NK-92 (cell line): ENCODE data around the gene DOCK8.
"Not testable (repeated sequence)": the region's sequence is repeated elsewhere in the genome, so short reads cannot be mapped to it uniquely, and the experiment has no call there.

Experiments
- DNase-seq: peaks from one replicate; lab custom pipeline; 2025; ENCODE audit not compliant: unreplicated experiment; lab: John Stamatoyannopoulos, UW

Gene DOCK8

DNA sequence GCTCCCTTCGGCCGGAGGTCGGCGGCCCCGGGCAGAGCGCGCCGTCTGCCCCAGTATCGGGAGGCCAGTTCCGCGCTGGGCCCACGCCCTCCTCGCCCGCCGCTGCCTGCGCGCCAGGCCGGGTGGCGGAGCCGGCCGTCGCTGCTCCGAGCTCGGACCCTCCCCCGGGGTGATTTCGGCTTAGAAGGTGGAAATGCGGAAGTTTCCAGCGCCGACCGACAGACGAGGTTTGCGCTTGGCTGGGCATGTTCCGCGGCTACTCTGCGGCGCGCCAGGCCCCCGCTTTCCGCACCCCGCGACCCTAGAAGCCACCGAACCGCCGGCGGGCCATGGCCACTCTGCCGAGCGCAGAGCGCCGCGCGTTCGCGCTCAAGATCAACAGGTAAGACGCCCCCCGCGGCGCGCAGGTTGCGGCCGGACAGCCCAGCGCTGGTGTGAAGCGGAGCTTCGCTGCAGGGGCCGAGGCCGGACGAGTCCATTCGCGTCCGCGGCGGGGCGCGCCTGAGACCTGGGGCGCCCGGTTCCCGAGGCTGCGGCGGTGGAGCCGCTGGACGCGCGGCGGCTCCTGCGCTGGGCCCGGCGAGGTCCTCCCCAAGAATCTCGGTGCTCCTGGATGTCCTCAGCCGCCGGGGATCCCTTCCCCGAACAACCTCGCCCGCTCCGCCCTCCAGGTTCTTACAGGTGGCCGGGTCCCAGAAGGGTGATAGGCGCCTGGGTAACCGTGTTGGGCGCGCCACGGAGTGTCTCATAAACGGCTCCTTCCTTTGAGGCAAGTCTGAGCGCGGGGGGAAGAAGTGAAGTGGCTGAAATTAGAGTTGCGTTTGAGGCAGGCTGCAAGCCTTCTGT, at the start of gene DOCK8:
DOCK8 (plus strand) TSS at position 218 of the 846 bp plus-strand sequence; CDS start at position 330, 112 bp downstream.
- no peak for DNase-seq

DNA sequence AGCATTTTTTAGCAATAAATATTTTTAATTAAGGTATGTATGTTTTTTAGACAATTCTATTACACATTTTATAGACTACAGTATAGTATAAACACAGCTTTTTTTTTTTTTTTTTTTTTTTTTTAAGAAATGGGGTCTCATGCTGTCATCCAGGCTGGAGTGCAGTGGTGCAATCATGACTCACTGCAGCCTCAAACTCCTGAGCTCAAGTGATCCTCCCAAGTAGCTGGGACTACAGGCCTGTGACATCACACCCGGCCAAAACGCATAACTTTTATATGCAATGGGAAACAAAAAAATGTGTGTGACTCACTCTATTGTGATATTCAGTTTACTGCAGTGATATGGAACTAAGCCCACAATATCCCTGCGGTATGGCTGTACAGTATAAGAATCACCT, 44.9 kb upstream of the DOCK8 start:
- DNase-seq, result not testable (repeated sequence)

DNA sequence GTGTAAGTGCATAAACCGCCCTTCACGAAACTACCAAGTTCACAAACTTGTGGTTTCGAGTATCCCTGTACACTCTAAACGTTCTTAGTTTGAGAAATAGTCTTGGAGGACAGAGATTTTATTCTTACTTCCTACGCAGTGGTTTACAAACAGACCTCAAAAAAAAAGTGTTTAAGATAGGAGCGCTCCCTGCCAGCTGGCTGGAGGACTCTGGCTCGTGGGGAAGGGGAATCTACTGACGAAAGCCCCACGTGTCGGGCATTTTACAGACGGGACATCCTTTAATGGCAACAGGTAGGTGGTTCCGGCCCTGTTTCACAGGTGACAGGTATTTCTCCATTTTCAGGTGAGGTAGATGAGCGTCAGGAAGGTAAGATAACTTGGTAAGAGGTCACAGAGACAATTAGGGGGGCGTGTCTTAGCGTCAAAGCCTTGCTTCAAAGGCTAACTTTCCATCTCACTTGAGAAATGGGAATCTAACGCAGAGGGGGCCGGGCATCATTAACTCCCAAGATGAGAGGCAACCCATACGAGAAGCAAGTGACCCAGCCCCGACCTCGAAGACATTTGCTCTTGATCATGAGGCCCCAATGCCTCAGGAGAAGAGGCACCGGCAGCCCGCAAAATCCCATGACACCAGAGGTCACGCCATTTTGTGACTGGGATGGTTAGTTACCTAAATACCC, 36.4 kb upstream of the DOCK8 start:
- DNase-seq, result not testable (repeated sequence)

DNA sequence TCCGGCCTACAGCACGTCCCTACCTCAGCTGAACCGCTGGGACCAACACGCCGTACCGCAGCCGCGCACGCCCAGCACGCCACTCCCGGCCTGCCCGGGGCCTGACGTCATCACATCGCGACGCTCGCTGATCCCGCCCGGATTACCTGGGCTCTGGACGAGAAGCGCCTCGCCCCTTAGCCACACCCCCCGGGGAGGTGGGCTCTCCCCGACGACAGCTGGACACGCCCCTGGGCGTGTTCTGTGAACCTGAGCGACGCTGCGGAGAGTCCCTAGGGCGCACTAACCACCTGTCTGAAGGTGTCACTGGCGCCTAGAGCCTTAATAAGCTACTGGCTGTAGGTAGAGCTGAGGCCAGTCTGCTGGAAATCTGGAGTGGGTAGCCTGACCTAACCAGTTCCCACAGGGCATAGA, 35.7 kb upstream of the DOCK8 start, which contains the start of gene ZNG1A:
ZNG1A (minus strand) TSS at position 87 of the 414 bp plus-strand sequence. CDS start 87 bp downstream, outside the sequence.
- peak; percentile 24 for DNase-seq

- DNase-seq, result not testable (repeated sequence)
Measured at GRCh38 chr9:199601-200000, 15.1 kb upstream of the DOCK8 start.

- DNase-seq, result no peak
Measured at GRCh38 chr9:206481-206880, 8.2 kb upstream of the DOCK8 start.

GRCh38 chr9:209143-209758, 5.4 kb upstream of the DOCK8 start:
- DNase-seq, result no peak

DNA sequence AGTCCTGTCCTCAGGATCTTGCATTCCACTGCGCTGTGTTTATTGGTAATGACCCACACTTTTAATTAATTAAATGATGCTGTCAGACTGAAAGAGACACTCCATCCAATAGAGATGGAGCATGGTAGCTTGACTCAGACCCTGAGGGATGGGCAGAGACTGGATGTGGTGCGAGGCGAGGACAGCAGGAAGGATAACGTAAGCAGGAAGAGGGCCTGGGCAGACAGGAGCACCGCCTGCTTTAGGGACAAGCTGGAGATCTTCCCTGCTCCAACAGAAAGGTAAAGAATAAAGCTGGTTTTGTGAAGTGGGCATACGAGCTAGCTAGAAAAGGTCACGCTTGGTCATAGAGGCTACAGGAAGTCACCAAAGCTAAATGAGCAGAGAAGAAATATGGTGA, 3.6 kb upstream of the DOCK8 start:
- no peak for DNase-seq

DNA sequence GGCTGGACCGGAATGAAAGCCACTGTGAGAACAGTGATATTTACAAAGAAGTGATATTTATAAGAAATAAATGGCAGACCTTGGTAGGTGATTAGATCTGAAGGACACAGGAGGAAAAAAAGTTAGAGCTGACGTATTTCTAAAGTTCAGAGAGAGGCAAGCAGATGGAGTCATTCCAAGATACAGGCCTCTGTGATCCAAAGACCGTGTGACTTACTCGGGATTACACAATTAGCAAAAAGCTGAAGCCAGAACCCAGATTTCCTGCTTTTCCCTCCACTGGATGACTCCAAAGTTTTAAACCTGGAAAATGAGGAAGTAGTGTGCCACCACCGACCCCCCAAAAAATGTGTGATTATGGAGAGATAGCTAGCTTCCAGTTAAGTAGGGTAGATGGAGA, 3.1 kb upstream of the DOCK8 start:
- no peak for DNase-seq

DNA sequence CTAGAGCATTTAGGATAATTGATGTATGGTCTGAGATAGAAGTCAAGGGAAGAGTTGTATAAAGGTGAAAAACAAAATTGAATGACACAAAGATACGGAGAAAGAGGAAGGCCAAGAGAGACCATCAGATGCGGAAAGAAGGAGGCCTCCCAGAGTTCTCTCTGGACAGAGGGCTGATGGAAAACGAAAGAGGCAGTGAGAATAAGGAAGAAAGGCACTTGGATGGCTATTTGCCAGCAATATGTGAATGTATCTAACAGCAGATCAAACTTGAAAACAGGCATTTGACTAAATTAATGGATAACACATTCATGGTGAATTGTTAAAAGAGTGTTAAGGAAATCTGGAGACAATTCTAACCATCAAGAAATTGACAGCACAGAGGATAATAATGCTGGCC, 2.4 kb upstream of the DOCK8 start:
- no peak for DNase-seq

- not testable (repeated sequence) for DNase-seq
Measured at GRCh38 chr9:213901-214300, 764 bp upstream of the DOCK8 start.

GRCh38 chr9:214351-214647, 366 bp upstream of the DOCK8 start:
- no peak for DNase-seq

DNA sequence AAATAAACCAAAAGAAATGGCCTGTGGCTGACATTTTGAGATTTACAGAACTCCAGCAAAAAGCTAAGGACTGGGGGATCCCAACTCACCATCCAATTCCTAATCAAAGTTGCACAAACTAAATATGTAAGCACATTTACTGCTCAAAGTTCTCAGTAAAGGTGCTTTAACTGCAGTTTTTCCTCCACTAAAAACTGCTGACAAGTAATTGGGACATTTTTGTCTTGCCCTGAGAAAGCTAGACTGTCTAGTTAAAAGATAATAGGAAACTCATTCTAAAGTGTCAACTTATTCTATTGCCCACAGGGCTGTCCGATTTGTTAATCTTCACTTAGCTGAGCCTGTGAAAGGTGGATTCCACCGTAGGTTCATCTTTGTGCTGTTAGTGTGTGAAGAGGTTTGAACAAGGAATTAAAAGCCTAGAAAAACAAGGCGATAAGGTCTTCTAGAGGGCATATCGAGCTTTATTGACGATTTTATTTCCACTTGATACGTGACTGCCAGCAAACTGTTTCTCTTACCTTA, 1.0 kb downstream of the DOCK8 start:
- DNase-seq, result no peak

- DNase-seq, result no peak
Measured at GRCh38 chr9:216866-217265, 2.2 kb downstream of the DOCK8 start.

DNA sequence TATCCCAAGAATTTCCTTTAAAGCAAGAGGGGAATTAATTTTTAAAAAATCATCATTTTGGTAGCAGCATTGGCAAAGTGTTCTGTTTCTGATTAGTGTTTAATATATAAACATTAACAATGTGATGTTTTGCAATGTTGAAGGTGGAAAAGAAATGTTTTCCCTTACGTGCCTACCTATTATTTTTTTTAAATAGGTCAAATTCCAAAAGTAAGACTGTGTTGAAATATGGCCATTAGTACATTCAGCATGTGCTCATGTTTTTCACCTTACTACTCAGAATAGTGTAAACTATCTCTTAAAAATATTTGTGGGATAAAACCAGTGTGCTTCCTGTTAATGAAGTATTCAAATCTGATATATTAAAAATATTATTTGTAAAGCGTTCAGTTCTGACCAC, 3.3 kb downstream of the DOCK8 start:
- DNase-seq, result no peak

DNA sequence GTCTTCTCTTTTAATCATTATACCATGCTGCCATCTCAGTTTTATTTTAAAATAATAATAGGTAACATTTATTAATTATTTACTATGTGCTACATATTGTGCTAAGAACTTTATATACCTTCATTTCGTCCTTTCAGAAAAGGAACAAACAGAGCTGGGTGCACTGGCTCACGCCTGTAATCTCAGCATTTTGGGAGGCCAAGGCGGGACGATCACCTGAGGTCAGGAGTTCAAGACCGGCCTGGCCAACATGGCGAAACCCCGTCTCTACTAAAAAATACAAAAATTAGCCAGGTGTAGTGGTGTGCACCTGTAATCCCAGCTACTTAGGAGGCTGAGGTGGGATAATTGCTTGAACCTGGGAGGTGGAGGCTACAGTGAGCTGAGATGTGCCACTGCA, 4.4 kb downstream of the DOCK8 start:
- not testable (repeated sequence) for DNase-seq

GRCh38 chr9:219670-220365, 5.2 kb downstream of the DOCK8 start:
- no peak for DNase-seq

GRCh38 chr9:221989-222776, 7.5 kb downstream of the DOCK8 start:
- no peak for DNase-seq

- no peak for DNase-seq
Measured at GRCh38 chr9:223152-223551, 8.5 kb downstream of the DOCK8 start.

GRCh38 chr9:224026-224425, 9.4 kb downstream of the DOCK8 start:
- DNase-seq, result no peak
